MCF 10A (cell line): Measurements from ENCODE around the gene CCDC167. TPM values are rescaled to one million over a fixed set of nuclear protein-coding genes. Genes with fewer than 3 reads are reported as not detected.

Source experiments
- BruUV-seq: library from RNA; stranded (reverse); fragments of 400-500 nt; replicated peaks from 2 replicates; lab custom pipeline; 2021; lab: Mats Ljungman, UMichigan
- CTCF ChIA-PET: fragments of 300-600 bp; sonication (Branson Sonifier 250); formaldehyde crosslinking; extraction: SDS; loops from one replicate; lab custom pipeline; 2021; ENCODE audit warnings: antibody characterized with exemption, inconsistent platforms; lab: Yijun Ruan, JAX
- POLR2A ChIA-PET: fragments of 300-600, 350-650 bp; sonication (Branson Sonifier 250); formaldehyde crosslinking; extraction: SDS; loops from one replicate; lab custom pipeline; 2020; ENCODE audit warnings: antibody characterized with exemption, inconsistent platforms; lab: Yijun Ruan, JAX
- DNase-seq: peaks from one replicate; pipeline ENCODE4 v3.0.0-alpha.2; 2018; ENCODE audit not compliant: unreplicated experiment
- H3K27ac Mint-ChIP-seq: one replicate; pipeline ENCODE4 v1.8.0; 2022; ENCODE audit warnings: mild to moderate bottlenecking, low read depth, mixed read lengths; ENCODE audit not compliant: unreplicated experiment
- H3K27me3 Mint-ChIP-seq: one replicate; pipeline ENCODE4 v1.8.0; 2022; ENCODE audit warnings: mixed read lengths; ENCODE audit not compliant: insufficient read depth, unreplicated experiment
- H3K36me3 Mint-ChIP-seq: one replicate; pipeline ENCODE4 v1.8.0; 2022; ENCODE audit warnings: mild to moderate bottlenecking, moderate library complexity, mixed read lengths; ENCODE audit not compliant: insufficient read depth, unreplicated experiment
- H3K4me1 Mint-ChIP-seq: one replicate; pipeline ENCODE4 v1.8.0; 2022; ENCODE audit warnings: mixed read lengths; ENCODE audit not compliant: insufficient read depth, unreplicated experiment
- H3K4me3 Mint-ChIP-seq: one replicate; pipeline ENCODE4 v1.8.0; 2022; ENCODE audit warnings: mild to moderate bottlenecking, moderate library complexity, mixed read lengths; ENCODE audit not compliant: unreplicated experiment
- H3K9me3 Mint-ChIP-seq: one replicate; pipeline ENCODE4 v1.8.0; 2022; ENCODE audit warnings: mixed read lengths; ENCODE audit not compliant: unreplicated experiment
- intact Hi-C: fragments of 100-400 bp; cut with micrococcal nuclease; formaldehyde crosslinking; loops from 2 replicates; pipeline ENCODE4 v1.14.1; 2022
- total RNA-seq: library from RNA; stranded (reverse); gene quantifications from 2 replicates; pipeline ENCODE4 v1.2.3, GENCODE V29; 2022
- TF ChIP-seq, protein P1 (sequence below): fragments of 200-600 bp; IDR thresholded peaks from one replicate; pipeline ENCODE4 v1.8.0; 2022; ENCODE audit warnings: antibody characterized with exemption, mild to moderate bottlenecking; ENCODE audit not compliant: unreplicated experiment

The CCDC167 gene
- total RNA-seq, 1 experiment from 2014 or later = 24.4 TPM

DNA sequence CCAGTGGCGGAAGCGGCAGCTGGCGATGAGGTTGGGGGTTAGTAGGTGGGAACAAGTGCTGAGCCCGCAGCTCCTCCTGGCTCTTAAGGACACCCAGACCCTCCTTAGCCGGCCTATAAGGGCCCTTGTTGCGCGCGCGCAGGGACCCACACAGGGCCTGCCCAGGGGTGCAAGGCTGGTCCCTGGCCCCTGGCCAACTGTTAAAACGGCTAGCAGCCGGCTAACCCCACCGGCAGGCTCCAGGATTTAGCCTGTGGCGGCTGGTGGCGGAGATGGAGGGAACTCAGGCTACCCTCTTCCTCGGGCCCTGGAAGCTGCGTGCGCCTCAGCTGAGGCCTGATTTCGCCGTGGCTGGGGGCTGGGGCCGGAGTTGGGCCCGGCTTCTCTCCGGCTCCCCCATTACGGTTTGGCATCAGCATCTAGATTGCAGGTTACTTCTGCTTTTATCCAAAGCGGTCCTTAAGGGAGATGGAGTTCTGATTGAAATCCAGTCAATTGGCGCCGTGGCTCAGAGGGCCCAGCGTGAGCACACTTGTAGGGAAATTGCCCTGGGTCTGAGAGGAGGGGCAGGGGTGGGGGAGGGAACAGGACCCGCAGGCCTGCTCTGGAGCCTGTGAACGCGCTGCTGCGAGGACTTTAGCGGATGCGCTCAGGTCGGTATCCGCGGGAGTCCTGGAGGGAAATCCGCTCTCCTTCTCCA, 36.9 kb upstream of the CCDC167 start:
- DNase-seq = no peak
- intact Hi-C loops = no loop called here
- ChIA-PET POLR2A (interaction anchor here (1.1 kb wide), 1 partner anchor 153 kb away, joined by 3 read pairs; no protein-coding TSS in a partner anchor), CTCF (interaction anchor here (0.8 kb wide), 1 partner anchor 10 kb away, joined by 3 read pairs; no protein-coding TSS in a partner anchor)
- peaks cover 35% of the 10 kb centered on the region for H3K27me3 Mint-ChIP-seq
- no peaks in the 10 kb centered on the region for H3K4me1 Mint-ChIP-seq
- H3K9me3 Mint-ChIP-seq = no peaks in the 10 kb centered on the region
- no peak overlapping the region for H3K4me3 Mint-ChIP-seq
- BruUV-seq = no TSS peak
- H3K36me3 Mint-ChIP-seq = no peaks in the 10 kb centered on the region
- no peak overlapping the region for H3K27ac Mint-ChIP-seq
- TF ChIP-seq, protein P1, sequence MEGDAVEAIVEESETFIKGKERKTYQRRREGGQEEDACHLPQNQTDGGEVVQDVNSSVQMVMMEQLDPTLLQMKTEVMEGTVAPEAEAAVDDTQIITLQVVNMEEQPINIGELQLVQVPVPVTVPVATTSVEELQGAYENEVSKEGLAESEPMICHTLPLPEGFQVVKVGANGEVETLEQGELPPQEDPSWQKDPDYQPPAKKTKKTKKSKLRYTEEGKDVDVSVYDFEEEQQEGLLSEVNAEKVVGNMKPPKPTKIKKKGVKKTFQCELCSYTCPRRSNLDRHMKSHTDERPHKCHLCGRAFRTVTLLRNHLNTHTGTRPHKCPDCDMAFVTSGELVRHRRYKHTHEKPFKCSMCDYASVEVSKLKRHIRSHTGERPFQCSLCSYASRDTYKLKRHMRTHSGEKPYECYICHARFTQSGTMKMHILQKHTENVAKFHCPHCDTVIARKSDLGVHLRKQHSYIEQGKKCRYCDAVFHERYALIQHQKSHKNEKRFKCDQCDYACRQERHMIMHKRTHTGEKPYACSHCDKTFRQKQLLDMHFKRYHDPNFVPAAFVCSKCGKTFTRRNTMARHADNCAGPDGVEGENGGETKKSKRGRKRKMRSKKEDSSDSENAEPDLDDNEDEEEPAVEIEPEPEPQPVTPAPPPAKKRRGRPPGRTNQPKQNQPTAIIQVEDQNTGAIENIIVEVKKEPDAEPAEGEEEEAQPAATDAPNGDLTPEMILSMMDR = no peak

DNA sequence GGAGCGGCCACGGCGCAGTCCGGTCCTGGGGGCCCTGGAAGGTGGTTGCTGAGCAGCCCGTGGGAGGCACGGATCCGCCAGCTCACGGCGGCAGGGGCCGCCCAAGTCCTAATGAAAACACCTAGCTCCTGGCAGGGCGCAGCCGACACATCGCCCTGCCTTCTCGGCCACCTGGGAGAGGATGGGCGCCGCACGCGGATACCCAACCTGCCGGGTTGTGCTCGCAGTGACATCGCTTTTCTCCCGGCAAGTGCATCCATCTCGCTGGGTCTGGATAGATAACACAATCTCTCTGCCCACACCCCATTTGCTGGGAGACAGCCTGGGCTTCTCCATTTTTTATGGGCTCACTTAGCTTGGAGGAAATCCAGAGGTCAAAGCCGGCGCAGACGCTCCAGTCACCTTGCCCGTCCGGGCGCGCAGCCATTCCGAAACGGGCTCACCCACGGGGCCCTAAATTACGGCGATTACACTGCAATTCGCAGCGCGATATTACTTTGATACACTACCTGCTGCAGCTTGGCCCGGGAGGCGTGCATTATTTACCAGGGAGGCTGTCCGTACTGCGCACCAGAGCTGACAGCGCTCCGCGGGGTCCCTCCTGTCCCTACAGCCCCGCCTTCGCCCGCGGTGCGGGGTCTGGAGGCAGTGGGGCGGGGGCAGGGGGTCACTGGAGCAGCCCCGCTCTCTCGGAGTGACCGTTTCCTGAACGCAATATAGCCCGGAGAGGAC, 36.2 kb upstream of the CCDC167 start:
- no TSS peak for BruUV-seq

DNA sequence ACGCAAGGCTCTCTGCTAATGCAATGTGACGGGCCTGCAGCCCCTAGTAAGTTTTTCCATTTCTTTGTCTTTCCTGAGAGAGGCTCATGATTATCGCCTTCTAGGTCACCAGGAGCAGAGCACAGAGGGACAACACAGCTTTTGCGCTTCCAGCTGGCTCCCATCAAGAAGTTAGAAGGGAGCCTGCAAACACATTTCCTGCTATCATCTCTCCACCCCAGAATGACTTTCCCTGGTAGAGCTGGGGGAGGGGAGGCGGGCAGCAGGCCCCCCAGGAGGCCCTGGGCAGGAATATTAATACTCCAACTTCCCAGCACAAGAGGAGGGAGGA, 35.7 kb upstream of the CCDC167 start:
- Mint-ChIP-seq H3K27me3 (peaks cover 43% of the 10 kb centered on the region), H3K4me1 (no peaks in the 10 kb centered on the region), H3K27ac (no peak overlapping the region), H3K36me3 (no peaks in the 10 kb centered on the region), H3K9me3 (no peaks in the 10 kb centered on the region), H3K4me3 (no peak overlapping the region)
- ChIA-PET CTCF (interaction anchor here (0.7 kb wide), 1 partner anchor 329 kb away, joined by 3 read pairs; no protein-coding TSS in a partner anchor), POLR2A (no interaction called here)
- intact Hi-C loops = no loop called here
- BruUV-seq = no TSS peak
- no peak for DNase-seq
- TF ChIP-seq, protein P1 = no peak

More for the DNA sequence above, 36.2 kb upstream of the CCDC167 start:
- H3K4me3 Mint-ChIP-seq = no peak overlapping the region
- DNase-seq = no peak
- no peaks in the 10 kb centered on the region for H3K4me1 Mint-ChIP-seq
- H3K27me3 Mint-ChIP-seq = peaks cover 43% of the 10 kb centered on the region
- H3K27ac Mint-ChIP-seq = no peak overlapping the region
- H3K36me3 Mint-ChIP-seq = no peaks in the 10 kb centered on the region
- ChIA-PET CTCF (interaction anchor here (0.7 to 0.8 kb wide), 2 partner anchors 9 to 329 kb away, joined by 3 read pairs; no protein-coding TSS in a partner anchor), POLR2A (no interaction called here)
- TF ChIP-seq, protein P1 = no peak
- intact Hi-C loops = no loop called here
- H3K9me3 Mint-ChIP-seq = no peaks in the 10 kb centered on the region

DNA sequence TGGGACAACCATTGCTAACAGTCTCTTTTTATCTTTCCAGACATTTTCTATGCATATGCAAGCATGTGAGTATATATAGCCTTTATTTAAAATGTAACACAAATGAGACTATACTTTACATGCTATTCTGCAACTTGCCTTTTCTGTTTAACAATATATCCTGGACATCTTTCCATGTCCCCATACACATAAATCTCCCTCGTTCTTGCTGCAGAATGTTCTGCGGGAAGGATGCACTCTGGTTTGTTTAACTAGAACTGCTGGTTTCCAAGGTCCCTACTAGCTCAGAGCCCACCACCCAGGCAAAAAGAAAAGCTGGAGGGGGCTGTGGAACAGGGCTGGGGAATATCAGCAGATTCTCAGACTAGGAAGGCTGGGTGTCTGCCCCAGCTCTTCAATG, 35.2 kb upstream of the CCDC167 start:
- no peaks in the 10 kb centered on the region for H3K4me1 Mint-ChIP-seq
- H3K4me3 Mint-ChIP-seq = no peak overlapping the region
- no peak for DNase-seq
- H3K36me3 Mint-ChIP-seq = no peaks in the 10 kb centered on the region
- intact Hi-C loops = no loop called here
- no TSS peak for BruUV-seq
- POLR2A ChIA-PET = no interaction called here
- no peak overlapping the region for H3K27ac Mint-ChIP-seq
- no peaks in the 10 kb centered on the region for H3K9me3 Mint-ChIP-seq
- TF ChIP-seq, protein P1 = no peak
- CTCF ChIA-PET = interaction anchor here (0.5 kb wide), 1 partner anchor 209 kb away, joined by 6 read pairs; no protein-coding TSS in a partner anchor
- peaks cover 43% of the 10 kb centered on the region for H3K27me3 Mint-ChIP-seq
